ENCODE measurements around the gene UMODL1. TPM values are rescaled to one million over a fixed set of nuclear protein-coding genes. Genes with fewer than 3 reads are reported as not detected.

Gene UMODL1
- total RNA-seq, 1 donor from 2014 or later = 0.48 TPM

- DNase-seq (ENCODE audit: low spot score) = peak; percentile 95
These were observed 31.2 kb upstream of the UMODL1 start for GRCh38 chr21:42039911-42040351.

- DNase-seq (ENCODE audit: low spot score) = peak; percentile 48
These were observed 30.5 kb upstream of the UMODL1 start for GRCh38 chr21:42040411-42041180.

GRCh38 chr21:42041246-42041645, 29.9 kb upstream of the UMODL1 start:
- no peak for DNase-seq (ENCODE audit: low spot score)

- DNase-seq (ENCODE audit: low spot score) = no peak
These were observed 29.4 kb upstream of the UMODL1 start for GRCh38 chr21:42041711-42042110.

GRCh38 chr21:42042651-42043050, 28.5 kb upstream of the UMODL1 start:
- DNase-seq (ENCODE audit: low spot score) = no peak

- no peak for DNase-seq (ENCODE audit: low spot score)
These were observed 27.8 kb upstream of the UMODL1 start for GRCh38 chr21:42043201-42043895.

- no peak for DNase-seq (ENCODE audit: low spot score)
These were observed 27.2 kb upstream of the UMODL1 start for GRCh38 chr21:42043961-42044360.

GRCh38 chr21:42044871-42045495, 26.1 kb upstream of the UMODL1 start:
- DNase-seq (ENCODE audit: low spot score) = no peak

GRCh38 chr21:42047821-42048613, 23.1 kb upstream of the UMODL1 start:
- DNase-seq (ENCODE audit: low spot score) = no peak

- DNase-seq (ENCODE audit: low spot score) = no peak
These were observed 22.1 kb upstream of the UMODL1 start for GRCh38 chr21:42048870-42049577.

- no peak for DNase-seq (ENCODE audit: low spot score)
These were observed 21.3 kb upstream of the UMODL1 start for GRCh38 chr21:42049578-42050430.

- DNase-seq (ENCODE audit: low spot score) = no peak
These were observed 19.3 kb upstream of the UMODL1 start for GRCh38 chr21:42051788-42052187.

GRCh38 chr21:42055425-42055824, 15.7 kb upstream of the UMODL1 start:
- DNase-seq (ENCODE audit: low spot score) = no peak

GRCh38 chr21:42056468-42056867, 14.6 kb upstream of the UMODL1 start:
- no peak for DNase-seq (ENCODE audit: low spot score)

- no peak for DNase-seq (ENCODE audit: low spot score)
These were observed 14.0 kb upstream of the UMODL1 start for GRCh38 chr21:42056996-42057689.

GRCh38 chr21:42057851-42058437, 13.2 kb upstream of the UMODL1 start:
- no peak for DNase-seq (ENCODE audit: low spot score)

- DNase-seq (ENCODE audit: low spot score) = no peak
These were observed 12.4 kb upstream of the UMODL1 start for GRCh38 chr21:42058631-42059111.

GRCh38 chr21:42059141-42059540, 12.0 kb upstream of the UMODL1 start:
- no peak for DNase-seq (ENCODE audit: low spot score)

- DNase-seq (ENCODE audit: low spot score) = no peak
These were observed 11.4 kb upstream of the UMODL1 start for GRCh38 chr21:42059721-42060120.
